Measurements from ENCODE around the gene BSN. TPM values are rescaled to one million over a fixed set of nuclear protein-coding genes. Genes with fewer than 3 reads are reported as not detected.

Gene BSN
- total RNA-seq, 1 donor from 2014 or later, result 0.77 TPM

GRCh38 chr3:49642708-49643145 lies 88.5 kb downstream of the BSN start:
- Mint-ChIP-seq H3K4me1 (ENCODE audit: low read depth) (peaks cover 13% of the 10 kb centered on the region), H3K36me3 (ENCODE audit: low read depth) (peaks cover 2% of the 10 kb centered on the region), H3K4me3 (ENCODE audit: unreplicated experiment) (no peak overlapping the region), H3K9me3 (ENCODE audit: low read depth) (no peaks in the 10 kb centered on the region), H3K27ac (ENCODE audit: unreplicated experiment) (no peak overlapping the region), H3K27me3 (ENCODE audit: low read depth) (peaks cover 3% of the 10 kb centered on the region)
- TF ChIP-seq CTCF (IDR thresholded peaks at IDR 0.05), result no peak
- no peak for DNase-seq (ENCODE audit: low spot score)

- Mint-ChIP-seq H3K36me3 (ENCODE audit: low read depth) (peaks cover 2% of the 10 kb centered on the region), H3K27ac (ENCODE audit: unreplicated experiment) (no peak overlapping the region), H3K9me3 (ENCODE audit: low read depth) (no peaks in the 10 kb centered on the region), H3K27me3 (ENCODE audit: low read depth) (peaks cover 3% of the 10 kb centered on the region), H3K4me3 (ENCODE audit: unreplicated experiment) (no peak overlapping the region), H3K4me1 (ENCODE audit: low read depth) (peaks cover 14% of the 10 kb centered on the region)
- TF ChIP-seq CTCF (IDR thresholded peaks at IDR 0.05), result no peak
- DNase-seq (ENCODE audit: low spot score), result no peak
Measured at GRCh38 chr3:49644684-49645083, 90.4 kb downstream of the BSN start.

GRCh38 chr3:49646236-49646635 lies 92.0 kb downstream of the BSN start:
- peaks cover 3% of the 10 kb centered on the region for H3K27me3 Mint-ChIP-seq (ENCODE audit: low read depth)
- no peak overlapping the region for H3K4me3 Mint-ChIP-seq (ENCODE audit: unreplicated experiment)
- no peaks in the 10 kb centered on the region for H3K9me3 Mint-ChIP-seq (ENCODE audit: low read depth)
- no peak for TF ChIP-seq CTCF (IDR thresholded peaks at IDR 0.05)
- no peak overlapping the region for H3K27ac Mint-ChIP-seq (ENCODE audit: unreplicated experiment)
- H3K36me3 Mint-ChIP-seq (ENCODE audit: low read depth), result peaks cover 2% of the 10 kb centered on the region
- no peak for DNase-seq (ENCODE audit: low spot score)
- peaks cover 14% of the 10 kb centered on the region for H3K4me1 Mint-ChIP-seq (ENCODE audit: low read depth)

- Mint-ChIP-seq H3K9me3 (ENCODE audit: low read depth) (no peaks in the 10 kb centered on the region), H3K27ac (ENCODE audit: unreplicated experiment) (no peak overlapping the region), H3K27me3 (ENCODE audit: low read depth) (peaks cover 3% of the 10 kb centered on the region), H3K4me1 (ENCODE audit: low read depth) (peaks cover 14% of the 10 kb centered on the region), H3K4me3 (ENCODE audit: unreplicated experiment) (no peak overlapping the region), H3K36me3 (ENCODE audit: low read depth) (peaks cover 3% of the 10 kb centered on the region)
- no peak for DNase-seq (ENCODE audit: low spot score)
- no peak for TF ChIP-seq CTCF (IDR thresholded peaks at IDR 0.05)
Measured at GRCh38 chr3:49647741-49648140, 93.5 kb downstream of the BSN start.

GRCh38 chr3:49648354-49649019 lies 94.2 kb downstream of the BSN start:
- H3K27ac Mint-ChIP-seq (ENCODE audit: unreplicated experiment), result no peak overlapping the region
- no peaks in the 10 kb centered on the region for H3K9me3 Mint-ChIP-seq (ENCODE audit: low read depth)
- no peak for TF ChIP-seq CTCF (IDR thresholded peaks at IDR 0.05)
- peaks cover 14% of the 10 kb centered on the region for H3K4me1 Mint-ChIP-seq (ENCODE audit: low read depth)
- DNase-seq (ENCODE audit: low spot score), result no peak
- H3K36me3 Mint-ChIP-seq (ENCODE audit: low read depth), result peaks cover 3% of the 10 kb centered on the region
- H3K4me3 Mint-ChIP-seq (ENCODE audit: unreplicated experiment), result no peak overlapping the region
- peaks cover 3% of the 10 kb centered on the region for H3K27me3 Mint-ChIP-seq (ENCODE audit: low read depth)

Measured in chondrocyte (in vitro differentiated cells).